Suppressor macrophage treated with lipopolysaccharide for 1 hour (primary cell): ENCODE data around the gene EYS.
"Not testable (repeated sequence)": the region's sequence is repeated elsewhere in the genome, so short reads cannot be mapped to it uniquely, and the experiment has no call there.

Experiments used
- DNase-seq, 3 donors: peaks; one replicate each; pipeline ENCODE4 v3.0.0-alpha.2; 2020 to 2022

The EYS gene

GRCh38 chr6:65631711-65632110 lies 75.3 kb downstream of the EYS start:
- DNase-seq, result no peak

DNA sequence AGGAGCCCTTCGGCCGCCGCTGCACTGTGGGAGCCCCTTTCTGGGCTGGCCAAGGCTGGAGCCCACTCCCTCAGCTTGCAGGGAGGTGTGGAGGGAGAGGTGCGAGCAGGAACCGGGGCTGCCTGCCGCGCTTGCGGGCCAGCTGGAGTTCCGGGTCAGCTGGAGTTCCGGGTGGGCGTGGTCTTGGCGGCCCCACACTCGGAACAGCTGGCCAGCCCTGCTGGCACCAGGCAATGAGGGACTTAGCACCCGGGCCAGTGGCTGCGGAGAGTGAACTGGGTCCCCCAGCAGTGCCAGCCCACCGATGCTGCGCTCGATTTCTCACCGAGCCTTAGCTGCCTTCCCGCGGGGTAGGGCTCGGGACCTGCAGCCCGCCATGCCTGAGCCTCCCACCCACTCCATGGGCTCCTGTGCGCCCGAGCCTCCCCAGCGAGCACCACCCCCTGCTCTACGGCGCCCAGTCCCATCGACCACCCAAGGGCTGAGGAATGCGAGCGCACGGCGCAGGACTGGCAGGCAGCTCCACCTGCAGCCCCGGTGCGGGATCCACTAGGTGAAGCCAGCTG lies 79.5 kb downstream of the EYS start:
- not testable (repeated sequence) for DNase-seq

GRCh38 chr6:65627015-65627414 lies 80.0 kb downstream of the EYS start:
- no peak for DNase-seq

DNA sequence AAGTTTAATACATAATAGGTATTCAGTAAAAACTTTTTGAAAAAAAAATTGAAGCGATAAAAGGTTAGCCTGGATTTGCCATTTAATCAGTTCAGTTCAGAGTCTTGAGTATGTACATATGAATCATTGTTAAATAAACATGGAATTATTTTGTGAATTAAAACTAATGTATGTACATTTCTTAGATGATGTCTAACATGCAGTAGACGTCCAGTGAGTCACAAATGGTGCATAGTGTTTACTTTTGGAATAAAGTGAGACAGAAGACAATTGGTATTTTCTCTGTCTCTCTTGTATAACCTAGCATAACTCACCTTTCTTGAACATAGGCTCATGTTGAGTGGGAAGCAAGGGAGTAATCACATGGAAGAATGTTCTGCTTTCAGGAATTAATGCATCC lies 83.5 kb downstream of the EYS start:
- no peak for DNase-seq

GRCh38 chr6:65610746-65611145 lies 96.3 kb downstream of the EYS start:
- no peak for DNase-seq

- no peak for DNase-seq
Measured at GRCh38 chr6:65595540-65595939, 111.5 kb downstream of the EYS start.

GRCh38 chr6:65570340-65570739 lies 136.7 kb downstream of the EYS start:
- DNase-seq, result no peak

DNA sequence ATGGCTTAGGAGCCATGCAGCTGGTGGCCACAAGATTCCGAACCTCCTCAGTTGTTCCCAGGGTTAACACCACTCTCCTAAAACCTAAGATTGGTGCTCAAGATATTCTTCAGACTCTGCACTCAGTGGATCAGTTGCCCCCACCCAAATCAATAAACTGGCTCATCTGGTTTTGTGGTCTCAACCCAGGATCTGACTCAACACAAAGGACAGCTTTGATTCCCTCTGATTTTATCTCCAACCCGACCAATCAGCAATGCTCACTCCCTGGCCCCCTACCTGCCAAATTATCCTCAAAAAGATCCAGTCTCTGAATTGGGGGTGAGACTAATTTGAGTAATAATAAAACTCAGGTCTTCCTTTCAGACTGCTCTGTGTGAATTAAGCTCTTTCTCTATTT lies 137.5 kb downstream of the EYS start:
- no peak for DNase-seq

DNA sequence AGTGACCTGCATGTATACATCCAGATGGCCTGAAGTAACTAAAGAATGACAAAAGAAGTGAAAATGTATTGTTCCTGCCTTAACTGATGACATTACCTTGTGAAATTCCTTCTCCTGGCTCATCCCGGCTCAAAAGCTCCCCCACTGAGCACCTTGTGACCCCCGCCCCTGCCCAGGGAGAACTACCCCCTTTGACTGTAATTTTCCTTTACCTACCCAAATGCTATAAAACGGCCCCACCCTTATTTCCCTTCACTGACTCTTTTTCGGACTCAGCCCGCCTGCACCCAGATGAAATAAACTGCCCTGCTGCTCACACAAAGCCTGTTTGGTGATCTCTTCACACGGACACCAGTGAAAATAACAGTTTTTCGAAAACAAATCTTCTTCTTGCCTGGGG lies 138.0 kb downstream of the EYS start:
- not testable (repeated sequence) for DNase-seq

- DNase-seq, result no peak
Measured at GRCh38 chr6:65566117-65566516, 140.9 kb downstream of the EYS start.

DNA sequence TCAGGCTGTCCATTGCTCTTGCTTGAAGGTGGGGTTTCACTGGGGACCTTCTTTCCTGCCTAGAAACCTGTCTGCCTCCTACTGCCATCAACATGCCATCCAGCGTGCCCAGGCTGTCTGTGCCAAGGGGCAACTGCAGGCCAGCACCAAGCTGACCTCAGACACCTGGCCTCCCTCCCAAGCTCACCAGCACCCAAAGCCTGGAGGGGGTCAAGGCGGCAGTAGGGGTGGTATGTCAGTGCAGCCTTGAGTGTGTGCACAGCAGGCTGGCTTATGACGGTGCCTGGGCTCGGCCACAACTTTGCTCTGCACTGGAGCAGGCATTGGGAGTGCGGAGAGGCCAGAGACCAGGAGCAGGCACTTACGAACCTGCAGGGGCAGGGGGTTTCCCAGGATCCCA lies 149.0 kb downstream of the EYS start:
- DNase-seq, result no peak

- DNase-seq, result no peak
Measured at GRCh38 chr6:65557224-65557623, 149.8 kb downstream of the EYS start.

GRCh38 chr6:65546894-65547293 lies 160.1 kb downstream of the EYS start:
- no peak for DNase-seq

DNA sequence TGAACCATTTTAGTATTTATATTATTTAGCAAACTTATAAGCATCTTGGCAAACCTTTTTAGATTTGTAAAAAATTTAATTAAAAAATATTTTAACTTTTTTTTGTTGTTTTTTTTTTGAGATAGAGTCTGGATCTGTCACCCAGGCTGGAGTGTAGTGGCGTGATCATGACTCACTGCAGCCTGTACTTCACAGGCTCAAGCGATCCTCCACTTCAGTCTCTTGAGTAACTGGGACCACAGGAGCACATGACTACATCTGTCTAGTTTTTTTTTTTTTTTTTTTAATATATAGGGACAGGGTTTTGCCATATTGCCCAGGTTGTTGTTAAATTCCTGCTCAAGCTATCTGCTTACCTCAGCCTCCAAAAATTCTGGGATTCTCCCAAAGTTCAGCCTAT lies 161.1 kb downstream of the EYS start:
- DNase-seq, result no peak

- DNase-seq, result no peak
Measured at GRCh38 chr6:65538644-65539043, 168.4 kb downstream of the EYS start.

GRCh38 chr6:65537600-65537999 lies 169.4 kb downstream of the EYS start:
- DNase-seq, result no peak

DNA sequence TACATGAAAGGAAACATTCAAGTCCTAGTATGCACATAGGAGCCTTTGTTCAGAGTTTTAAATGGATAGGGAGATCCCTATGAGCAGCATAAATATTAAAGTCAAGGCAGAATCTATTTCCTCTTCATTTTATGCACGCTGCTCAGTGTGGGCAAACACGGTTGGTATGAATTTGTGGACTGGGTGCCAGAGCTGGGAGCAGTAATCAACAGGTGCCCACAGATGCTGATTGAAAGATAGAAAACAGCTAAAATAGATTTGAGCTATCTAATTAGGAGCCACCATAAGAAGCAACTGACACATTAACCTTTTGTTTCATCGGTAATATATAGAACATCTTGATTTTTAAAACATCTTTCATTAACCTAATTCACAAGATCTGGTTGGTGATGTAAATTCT lies 175.5 kb downstream of the EYS start:
- no peak for DNase-seq

DNA sequence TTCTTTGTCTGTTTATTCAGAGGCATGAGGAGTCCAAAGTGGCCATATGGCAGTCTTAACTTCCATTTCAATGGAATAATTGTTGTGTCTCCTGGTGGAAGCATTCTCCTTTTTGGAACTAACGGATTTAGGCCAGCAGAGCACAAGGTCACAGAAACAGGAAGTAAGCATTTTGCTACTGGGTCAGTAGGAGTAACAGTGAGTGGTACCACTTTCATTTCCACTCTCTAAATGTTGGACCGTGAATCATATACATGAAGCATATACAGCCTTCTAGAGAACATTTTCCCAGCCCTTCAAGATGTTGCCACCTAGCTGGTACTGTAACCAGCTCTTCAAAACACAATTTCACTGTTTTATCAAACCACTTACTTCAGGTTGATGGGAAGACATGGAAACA lies 182.8 kb downstream of the EYS start:
- DNase-seq, result no peak

DNA sequence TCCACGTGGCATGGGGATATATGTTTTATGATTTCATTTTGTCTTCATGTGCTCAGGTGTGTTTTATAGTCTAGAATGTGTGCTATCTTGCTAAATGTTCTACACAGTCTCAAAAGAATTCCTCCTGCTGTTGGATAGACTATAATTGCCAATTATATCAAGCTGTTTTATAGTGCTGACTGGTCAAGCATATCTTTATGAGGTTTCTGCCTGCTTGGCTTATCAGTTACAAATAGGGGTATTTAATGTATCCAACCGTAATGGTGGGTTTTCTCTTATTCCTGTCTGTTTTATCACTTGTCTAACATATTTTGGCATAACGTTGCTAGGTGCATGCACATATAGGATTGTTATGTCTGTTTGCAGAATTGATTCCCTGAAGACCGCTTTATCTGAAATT lies 201.3 kb downstream of the EYS start:
- DNase-seq, result no peak

DNA sequence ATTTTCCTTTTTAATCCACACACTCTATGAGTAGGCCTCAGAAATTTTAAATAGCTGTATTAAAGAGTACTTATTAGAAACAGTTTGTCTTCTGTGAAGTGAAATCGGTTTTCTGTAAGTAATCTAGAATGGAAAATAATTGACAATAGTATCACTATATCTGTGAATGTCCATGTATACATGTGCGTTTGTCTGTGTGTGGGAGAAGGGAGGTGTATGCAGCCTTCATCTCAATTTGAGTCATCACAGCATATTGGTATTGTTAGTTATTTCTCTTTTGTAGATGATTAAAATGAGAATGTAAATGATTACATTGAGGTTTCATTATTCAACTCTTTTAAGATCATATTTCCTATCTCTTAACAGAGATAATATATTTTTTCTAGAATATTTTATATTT lies 206.0 kb downstream of the EYS start:
- DNase-seq, result no peak

DNA sequence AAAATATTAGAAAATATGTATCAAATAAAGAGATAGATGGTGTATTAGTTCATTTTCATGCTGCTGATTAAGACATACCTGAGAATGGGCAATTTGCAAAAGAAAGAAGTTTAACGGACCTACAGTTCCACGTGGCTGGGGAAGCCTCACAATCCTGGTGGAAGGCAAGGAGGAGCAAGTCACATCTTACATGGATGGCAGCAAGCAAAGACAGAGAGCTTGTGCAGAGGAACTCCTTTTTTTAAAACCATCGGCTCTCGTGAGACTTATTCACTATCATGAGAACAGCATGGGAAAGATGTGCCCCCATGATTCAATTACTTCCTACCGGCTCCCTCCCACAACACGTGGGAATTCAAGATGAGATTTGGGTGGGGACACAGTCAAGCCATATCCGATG lies 223.4 kb downstream of the EYS start:
- not testable (repeated sequence) for DNase-seq

DNA sequence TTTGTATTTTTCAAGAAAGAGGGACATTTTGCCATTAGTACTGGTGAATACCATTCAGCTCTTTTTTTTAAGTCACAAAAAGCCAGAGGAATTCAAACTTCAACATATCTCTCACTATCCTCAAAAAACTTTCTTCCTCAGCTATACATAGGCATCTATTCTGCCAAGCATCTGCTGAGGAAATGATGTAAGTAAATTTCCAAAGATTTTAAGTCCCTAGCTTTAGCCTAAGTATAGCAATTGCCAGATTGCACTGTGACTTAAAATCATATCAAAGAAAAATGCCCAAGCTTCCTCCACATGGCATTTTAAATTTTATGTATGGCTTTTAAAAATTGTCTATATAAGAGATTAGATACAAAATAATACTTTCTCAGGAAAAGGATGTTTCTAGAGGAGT lies 237.4 kb downstream of the EYS start:
- no peak for DNase-seq

DNA sequence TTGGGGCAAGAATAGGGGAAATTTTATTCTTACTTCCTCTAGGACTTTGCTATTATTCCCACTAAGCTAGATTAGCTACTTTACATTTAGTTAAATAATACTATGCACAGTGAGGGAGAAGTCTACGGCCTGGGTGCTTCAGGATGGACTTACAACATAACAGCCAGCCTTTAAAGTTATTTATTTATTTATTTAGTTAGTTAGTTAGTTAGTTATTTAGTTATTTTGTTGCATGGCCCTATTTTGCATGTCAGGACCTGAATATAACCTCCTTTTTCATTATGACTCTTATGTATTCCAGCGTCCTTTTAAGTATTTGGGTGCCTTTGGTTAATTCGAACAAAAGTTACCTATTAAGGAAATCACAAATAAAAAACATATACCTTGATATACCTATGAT lies 238.7 kb downstream of the EYS start:
- DNase-seq, result no peak

DNA sequence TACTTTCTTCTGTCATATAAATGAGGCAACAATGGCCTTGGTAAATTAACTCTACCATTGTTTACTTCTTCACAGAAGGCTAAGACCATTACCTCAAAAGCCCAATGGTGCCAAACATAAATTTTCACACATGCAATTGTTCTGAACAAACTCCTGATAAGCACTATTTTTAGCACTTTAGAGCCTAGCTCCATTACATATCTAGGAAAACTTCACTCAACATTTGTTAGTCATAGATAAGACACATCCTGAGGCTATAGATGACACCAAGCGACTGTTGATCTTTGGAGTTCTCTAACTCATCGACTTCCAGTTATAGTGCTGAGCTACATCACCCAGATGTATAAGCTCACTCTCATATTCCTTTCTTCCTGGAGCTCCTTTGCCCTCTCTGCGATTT lies 245.9 kb downstream of the EYS start:
- no peak for DNase-seq

GRCh38 chr6:65452333-65452732 lies 254.7 kb downstream of the EYS start:
- DNase-seq, result no peak

DNA sequence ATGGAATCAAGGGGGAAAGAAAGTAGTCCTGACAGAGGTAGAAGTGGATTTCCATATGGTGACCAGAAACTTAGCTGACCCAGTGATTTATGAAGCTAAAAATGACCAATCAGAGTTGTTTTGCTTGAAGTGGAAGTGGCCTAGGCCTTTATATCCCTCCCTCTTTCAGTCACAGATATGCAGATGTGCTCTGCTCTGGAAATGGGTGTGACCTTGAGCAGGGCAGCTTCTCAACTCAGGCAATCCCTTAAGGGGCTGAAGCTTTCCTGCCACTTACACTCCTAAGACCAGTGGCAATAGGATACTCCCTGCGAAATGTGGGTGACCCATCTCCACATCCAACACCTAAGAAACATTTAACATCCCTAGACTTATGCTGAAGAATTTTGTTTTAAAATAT lies 256.6 kb downstream of the EYS start:
- DNase-seq, result no peak
